ENCODE data around the gene ZNF367.

The ZNF367 gene

GRCh38 chr9:96440671-96441199 lies 22.6 kb upstream of the ZNF367 start:
- no peak for DNase-seq (ENCODE audit: extremely low read depth, low read depth)

DNA sequence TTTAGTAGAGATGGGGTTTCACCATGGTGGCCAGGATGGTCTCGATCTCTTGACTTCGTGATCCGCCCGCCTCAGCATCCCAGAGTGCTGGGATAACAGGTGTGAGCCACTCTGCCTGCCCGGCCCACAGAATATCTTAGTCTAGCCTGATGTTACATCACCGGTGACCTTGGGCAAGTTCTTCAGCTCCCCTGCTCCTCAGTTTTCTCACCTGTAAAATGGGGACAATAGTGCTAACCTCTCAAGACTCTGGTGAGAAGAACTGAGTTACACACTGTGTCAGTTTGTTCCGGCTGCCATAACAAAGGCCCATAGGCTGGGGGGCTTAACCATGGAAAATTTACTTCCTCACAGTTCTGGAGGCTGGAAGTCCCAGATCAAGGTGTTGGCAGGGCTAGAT lies 19.3 kb upstream of the ZNF367 start:
- no peak for DNase-seq (ENCODE audit: extremely low read depth, low read depth)
- H3K4me3 ChIP-seq (replicated peaks; ENCODE audit: low read depth, low read length): no peak overlapping the region
- TF ChIP-seq, protein P1, sequence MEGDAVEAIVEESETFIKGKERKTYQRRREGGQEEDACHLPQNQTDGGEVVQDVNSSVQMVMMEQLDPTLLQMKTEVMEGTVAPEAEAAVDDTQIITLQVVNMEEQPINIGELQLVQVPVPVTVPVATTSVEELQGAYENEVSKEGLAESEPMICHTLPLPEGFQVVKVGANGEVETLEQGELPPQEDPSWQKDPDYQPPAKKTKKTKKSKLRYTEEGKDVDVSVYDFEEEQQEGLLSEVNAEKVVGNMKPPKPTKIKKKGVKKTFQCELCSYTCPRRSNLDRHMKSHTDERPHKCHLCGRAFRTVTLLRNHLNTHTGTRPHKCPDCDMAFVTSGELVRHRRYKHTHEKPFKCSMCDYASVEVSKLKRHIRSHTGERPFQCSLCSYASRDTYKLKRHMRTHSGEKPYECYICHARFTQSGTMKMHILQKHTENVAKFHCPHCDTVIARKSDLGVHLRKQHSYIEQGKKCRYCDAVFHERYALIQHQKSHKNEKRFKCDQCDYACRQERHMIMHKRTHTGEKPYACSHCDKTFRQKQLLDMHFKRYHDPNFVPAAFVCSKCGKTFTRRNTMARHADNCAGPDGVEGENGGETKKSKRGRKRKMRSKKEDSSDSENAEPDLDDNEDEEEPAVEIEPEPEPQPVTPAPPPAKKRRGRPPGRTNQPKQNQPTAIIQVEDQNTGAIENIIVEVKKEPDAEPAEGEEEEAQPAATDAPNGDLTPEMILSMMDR (IDR thresholded peaks at IDR 0.05; ENCODE audit: low read depth, low read length, missing control alignments): no peak

More at GRCh38 chr9:96440671-96441199, 22.6 kb upstream of the ZNF367 start:
- no peak overlapping the region for H3K4me3 ChIP-seq (replicated peaks; ENCODE audit: low read depth, low read length)
- TF ChIP-seq, protein P1 (IDR thresholded peaks at IDR 0.05; ENCODE audit: low read depth, low read length, missing control alignments): no peak

DNA sequence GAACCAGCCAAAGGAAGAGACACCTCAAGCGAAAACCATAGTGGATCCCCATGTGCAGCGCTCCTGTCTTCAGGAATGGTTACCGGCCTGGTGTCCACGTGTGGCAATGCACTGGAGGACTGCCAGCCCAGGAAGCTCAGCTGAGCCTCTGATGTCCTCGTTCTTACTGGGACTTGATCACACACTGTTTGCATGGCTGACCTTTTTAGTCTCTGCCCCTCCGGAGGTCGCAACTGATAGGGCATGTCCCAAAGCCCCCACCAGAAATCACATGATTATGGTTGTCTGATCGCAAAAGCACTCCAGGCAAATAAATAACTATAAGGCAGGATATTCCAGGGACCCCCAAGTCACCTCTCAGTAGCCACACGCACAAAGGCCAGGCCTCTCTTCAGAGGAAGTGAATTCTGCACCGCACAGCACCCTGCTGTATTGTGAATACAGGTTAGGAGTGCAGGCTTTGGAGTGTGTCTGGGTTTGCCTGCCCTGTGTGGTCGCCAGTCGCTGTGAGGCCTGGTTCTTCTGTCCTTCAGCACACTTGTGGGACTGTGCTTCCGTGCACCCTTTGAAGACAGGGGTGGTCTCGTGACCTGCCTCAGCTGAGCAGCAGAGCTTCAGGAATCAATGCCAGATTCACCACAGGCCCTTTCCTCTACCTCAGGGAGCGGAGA lies 18.4 kb upstream of the ZNF367 start:
- no peak overlapping the region for H3K4me3 ChIP-seq (replicated peaks; ENCODE audit: low read depth, low read length)
- DNase-seq (ENCODE audit: extremely low read depth, low read depth): no peak
- TF ChIP-seq, protein P1 (IDR thresholded peaks at IDR 0.05; ENCODE audit: low read depth, low read length, missing control alignments): no peak

DNA sequence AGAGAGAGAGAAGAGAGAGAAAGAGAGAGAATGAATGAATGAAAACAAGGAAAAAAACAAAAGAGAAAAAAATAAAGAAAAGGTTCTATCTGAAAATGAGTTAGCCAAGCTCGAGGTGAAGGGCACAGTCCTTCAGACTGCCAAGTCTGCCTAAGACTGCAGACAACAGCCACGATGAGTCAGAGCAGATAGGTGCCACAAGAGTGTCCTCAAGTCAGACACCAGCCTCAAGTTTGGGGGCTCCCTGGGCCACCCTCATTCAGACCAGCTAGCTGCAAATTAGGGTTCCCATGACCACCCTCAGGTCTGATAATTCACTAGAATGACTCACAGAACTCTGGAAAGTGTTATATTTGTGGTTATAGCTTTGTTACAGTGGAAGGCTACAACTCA lies 17.9 kb upstream of the ZNF367 start:
- no peak for DNase-seq (ENCODE audit: extremely low read depth, low read depth)
- H3K4me3 ChIP-seq (replicated peaks; ENCODE audit: low read depth, low read length): no peak overlapping the region
- TF ChIP-seq, protein P1 (IDR thresholded peaks at IDR 0.05; ENCODE audit: low read depth, low read length, missing control alignments): no peak

DNA sequence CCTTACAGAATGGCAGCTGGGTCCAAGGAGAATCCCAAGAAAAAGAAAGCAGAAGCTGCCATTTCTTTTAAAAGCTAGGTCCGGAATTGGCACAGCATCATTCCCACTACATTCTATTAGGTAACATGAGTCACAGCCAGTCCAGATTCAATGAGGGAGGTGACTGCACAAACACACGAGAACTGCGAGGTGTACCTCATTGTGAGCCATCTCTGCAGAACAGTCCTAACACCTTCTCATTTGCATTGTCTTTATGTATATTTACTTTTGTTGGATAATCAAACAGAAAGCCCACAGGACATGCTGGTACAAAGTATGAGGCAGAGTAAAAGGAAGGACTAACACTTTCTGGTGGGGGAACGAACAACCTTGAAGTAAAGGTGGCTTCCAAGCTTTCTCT lies 17.2 kb upstream of the ZNF367 start:
- no peak overlapping the region for H3K4me3 ChIP-seq (replicated peaks; ENCODE audit: low read depth, low read length)
- TF ChIP-seq, protein P1 (IDR thresholded peaks at IDR 0.05; ENCODE audit: low read depth, low read length, missing control alignments): no peak
- DNase-seq (ENCODE audit: extremely low read depth, low read depth): no peak

- no peak overlapping the region for H3K4me3 ChIP-seq (replicated peaks; ENCODE audit: low read depth, low read length)
Observed at GRCh38 chr9:96430377-96430776, 12.2 kb upstream of the ZNF367 start.

More at GRCh38 chr9:96430377-96430776, 12.2 kb upstream of the ZNF367 start:
- no peak for DNase-seq (ENCODE audit: extremely low read depth, low read depth)
- TF ChIP-seq, protein P1 (IDR thresholded peaks at IDR 0.05; ENCODE audit: low read depth, low read length, missing control alignments): no peak

Data from HFF-Myc (cell line).